ENCODE measurements around the gene TMEM266. TPM values are rescaled to one million over a fixed set of nuclear protein-coding genes. Genes with fewer than 3 reads are reported as not detected.

Gene TMEM266
- total and polyA plus RNA-seq, 5 donors from 2014 or later, result 0.08 to 0.25 (median 0.21) TPM

- H3K4me1 Mint-ChIP-seq, result no peaks in the 10 kb centered on the region
- ATAC-seq (ENCODE audit: low read depth in 2 of 2) (no peak), DNase-seq (no peak)
Observed at GRCh38 chr15:76099388-76099787, 39.6 kb downstream of the TMEM266 start.

DNA sequence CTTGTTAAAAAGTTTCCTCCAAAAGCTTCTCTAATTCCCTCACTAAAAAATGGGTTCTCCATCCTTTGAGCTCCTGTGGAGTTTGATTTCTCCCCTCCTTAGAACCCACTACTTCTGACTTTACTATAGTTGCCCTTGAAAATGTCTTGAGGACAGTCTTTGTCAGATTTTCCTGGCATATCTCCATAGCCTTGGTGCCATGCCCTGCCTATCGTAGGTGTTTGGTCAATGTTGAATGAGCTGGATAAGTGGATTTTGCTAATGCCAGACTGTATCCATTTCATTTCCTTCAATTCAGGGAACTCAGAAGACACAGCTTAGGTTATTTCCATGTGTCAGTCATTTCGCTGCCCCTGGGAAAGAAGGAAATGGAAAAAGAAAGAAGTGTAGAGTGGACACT, 40.6 kb downstream of the TMEM266 start:
- no peaks in the 10 kb centered on the region for H3K4me1 Mint-ChIP-seq
- Histone ChIP-seq H3K9me3 (ENCODE audit: control insufficient read depth in 2 of 2, low read length in 2 of 2) (no peaks in the 10 kb centered on the region), H3K4me3 (ENCODE audit: low read depth, low read length) (no peak overlapping the region), H3K27me3 (ENCODE audit: control insufficient read depth, insufficient read depth, low read length) (peaks cover 7% of the 10 kb centered on the region), H3K36me3 (ENCODE audit: control insufficient read depth, insufficient read depth, low read length) (no peaks in the 10 kb centered on the region), H3K27ac (ENCODE audit: insufficient read depth, low read length, poor library complexity, severe bottlenecking) (no peak overlapping the region), H3K4me1 (ENCODE audit: control insufficient read depth, insufficient read depth, low read length, poor library complexity, severe bottlenecking) (no peaks in the 10 kb centered on the region)
- H3K9me3 Mint-ChIP-seq, result no peaks in the 10 kb centered on the region
- no peak for DNase-seq
- H3K4me3 Mint-ChIP-seq, result no peak overlapping the region
- H3K36me3 Mint-ChIP-seq, result no peaks in the 10 kb centered on the region
- no peak for ATAC-seq (ENCODE audit: low read depth in 2 of 2)
- peaks cover 45% of the 10 kb centered on the region for H3K27me3 Mint-ChIP-seq
- peak overlapping the region in 1 of 3 donors; percentile 7 for H3K27ac Mint-ChIP-seq

More at GRCh38 chr15:76099388-76099787, 39.6 kb downstream of the TMEM266 start:
- Mint-ChIP-seq H3K4me3 (no peak overlapping the region), H3K27ac (no peak overlapping the region), H3K27me3 (peaks cover 42% of the 10 kb centered on the region), H3K9me3 (no peaks in the 10 kb centered on the region), H3K36me3 (no peaks in the 10 kb centered on the region)
- Histone ChIP-seq H3K36me3 (ENCODE audit: control insufficient read depth, insufficient read depth, low read length) (no peaks in the 10 kb centered on the region), H3K9me3 (ENCODE audit: control insufficient read depth in 2 of 2, low read length in 2 of 2) (no peaks in the 10 kb centered on the region), H3K4me3 (ENCODE audit: low read depth, low read length) (no peak overlapping the region), H3K27me3 (ENCODE audit: control insufficient read depth, insufficient read depth, low read length) (peaks cover 7% of the 10 kb centered on the region), H3K4me1 (ENCODE audit: control insufficient read depth, insufficient read depth, low read length, poor library complexity, severe bottlenecking) (no peaks in the 10 kb centered on the region), H3K27ac (ENCODE audit: insufficient read depth, low read length, poor library complexity, severe bottlenecking) (no peak overlapping the region)

- H3K27ac Mint-ChIP-seq, result no peak overlapping the region
- H3K27me3 Mint-ChIP-seq, result peaks cover 43% of the 10 kb centered on the region
- H3K27ac ChIP-seq (ENCODE audit: insufficient read depth, low read length, poor library complexity, severe bottlenecking), result no peak overlapping the region
- no peaks in the 10 kb centered on the region for H3K4me1 Mint-ChIP-seq
- H3K4me3 Mint-ChIP-seq, result no peak overlapping the region
- no peak for DNase-seq
- no peaks in the 10 kb centered on the region for H3K9me3 Mint-ChIP-seq
- H3K36me3 ChIP-seq (ENCODE audit: control insufficient read depth, insufficient read depth, low read length), result no peaks in the 10 kb centered on the region
- no peak overlapping the region for H3K4me3 ChIP-seq (ENCODE audit: low read depth, low read length)
- no peaks in the 10 kb centered on the region for H3K4me1 ChIP-seq (ENCODE audit: control insufficient read depth, insufficient read depth, low read length, poor library complexity, severe bottlenecking)
- H3K36me3 Mint-ChIP-seq, result no peaks in the 10 kb centered on the region
- H3K9me3 ChIP-seq (ENCODE audit: control insufficient read depth in 2 of 2, low read length in 2 of 2), result no peaks in the 10 kb centered on the region
- H3K27me3 ChIP-seq (ENCODE audit: control insufficient read depth, insufficient read depth, low read length), result peaks cover 7% of the 10 kb centered on the region
- ATAC-seq (ENCODE audit: low read depth in 2 of 2), result no peak
Observed at GRCh38 chr15:76101655-76102054, 41.9 kb downstream of the TMEM266 start.

GRCh38 chr15:76105391-76105790, 45.6 kb downstream of the TMEM266 start:
- Mint-ChIP-seq H3K27me3 (peaks cover 22% of the 10 kb centered on the region), H3K9me3 (no peaks in the 10 kb centered on the region), H3K36me3 (no peaks in the 10 kb centered on the region), H3K4me1 (no peaks in the 10 kb centered on the region), H3K4me3 (no peak overlapping the region), H3K27ac (no peak overlapping the region)
- Histone ChIP-seq H3K36me3 (ENCODE audit: control insufficient read depth, insufficient read depth, low read length) (no peaks in the 10 kb centered on the region), H3K27me3 (ENCODE audit: control insufficient read depth, insufficient read depth, low read length) (peaks cover 7% of the 10 kb centered on the region), H3K4me3 (ENCODE audit: low read depth, low read length) (no peak overlapping the region), H3K27ac (ENCODE audit: insufficient read depth, low read length, poor library complexity, severe bottlenecking) (no peak overlapping the region), H3K9me3 (ENCODE audit: control insufficient read depth in 2 of 2, low read length in 2 of 2) (no peaks in the 10 kb centered on the region), H3K4me1 (ENCODE audit: control insufficient read depth, insufficient read depth, low read length, poor library complexity, severe bottlenecking) (no peaks in the 10 kb centered on the region)
- DNase-seq (no peak), ATAC-seq (ENCODE audit: low read depth in 2 of 2) (no peak)

DNA sequence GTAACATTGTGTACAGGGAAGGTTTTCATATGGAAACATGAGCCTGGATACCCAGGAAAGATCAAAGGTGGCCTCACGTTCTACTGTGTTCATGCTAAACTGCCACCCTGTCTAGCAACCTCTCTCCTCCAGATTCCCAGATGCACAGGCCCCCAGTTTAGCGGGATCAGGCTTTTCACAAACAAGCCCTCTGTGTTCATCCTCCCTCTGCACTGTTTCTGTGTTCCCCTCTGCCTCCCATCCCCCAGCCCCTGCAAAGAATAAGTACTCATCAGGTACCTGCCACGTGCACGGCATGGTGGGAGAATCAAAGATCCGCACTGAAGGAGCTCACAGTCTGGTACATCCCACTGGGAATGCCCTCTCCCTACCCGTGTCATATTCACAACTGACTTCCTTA, 46.1 kb downstream of the TMEM266 start:
- Mint-ChIP-seq H3K27me3 (peaks cover 19% of the 10 kb centered on the region), H3K4me1 (no peaks in the 10 kb centered on the region), H3K4me3 (no peak overlapping the region), H3K9me3 (no peaks in the 10 kb centered on the region), H3K36me3 (no peaks in the 10 kb centered on the region), H3K27ac (peak overlapping the region in 1 of 3 donors; percentile 26)
- H3K27me3 ChIP-seq (ENCODE audit: control insufficient read depth, insufficient read depth, low read length), result peaks cover 7% of the 10 kb centered on the region
- H3K4me1 ChIP-seq (ENCODE audit: control insufficient read depth, insufficient read depth, low read length, poor library complexity, severe bottlenecking), result no peaks in the 10 kb centered on the region
- H3K27ac ChIP-seq (ENCODE audit: insufficient read depth, low read length, poor library complexity, severe bottlenecking), result no peak overlapping the region
- H3K36me3 ChIP-seq (ENCODE audit: control insufficient read depth, insufficient read depth, low read length), result no peaks in the 10 kb centered on the region
- no peaks in the 10 kb centered on the region for H3K9me3 ChIP-seq (ENCODE audit: control insufficient read depth in 2 of 2, low read length in 2 of 2)
- ATAC-seq (ENCODE audit: low read depth in 2 of 2), result no peak
- H3K4me3 ChIP-seq (ENCODE audit: low read depth, low read length), result no peak overlapping the region
- no peak for DNase-seq

GRCh38 chr15:76107169-76107568, 47.4 kb downstream of the TMEM266 start:
- Mint-ChIP-seq H3K4me3 (no peak overlapping the region), H3K27me3 (peaks cover 15% of the 10 kb centered on the region), H3K36me3 (no peaks in the 10 kb centered on the region), H3K27ac (no peak overlapping the region), H3K4me1 (no peaks in the 10 kb centered on the region), H3K9me3 (no peaks in the 10 kb centered on the region)
- DNase-seq (no peak), ATAC-seq (ENCODE audit: low read depth in 2 of 2) (no peak)
- no peak overlapping the region for H3K4me3 ChIP-seq (ENCODE audit: low read depth, low read length)
- no peaks in the 10 kb centered on the region for H3K9me3 ChIP-seq (ENCODE audit: control insufficient read depth in 2 of 2, low read length in 2 of 2)
- no peak overlapping the region for H3K27ac ChIP-seq (ENCODE audit: insufficient read depth, low read length, poor library complexity, severe bottlenecking)
- H3K4me1 ChIP-seq (ENCODE audit: control insufficient read depth, insufficient read depth, low read length, poor library complexity, severe bottlenecking), result no peaks in the 10 kb centered on the region
- H3K36me3 ChIP-seq (ENCODE audit: control insufficient read depth, insufficient read depth, low read length), result no peaks in the 10 kb centered on the region
- peaks cover 3% of the 10 kb centered on the region for H3K27me3 ChIP-seq (ENCODE audit: control insufficient read depth, insufficient read depth, low read length)

GRCh38 chr15:76108021-76108723, 48.4 kb downstream of the TMEM266 start:
- ATAC-seq (ENCODE audit: low read depth in 2 of 2) (no peak), DNase-seq (no peak)
- H3K9me3 Mint-ChIP-seq, result no peaks in the 10 kb centered on the region
- H3K27ac ChIP-seq (ENCODE audit: insufficient read depth, low read length, poor library complexity, severe bottlenecking), result no peak overlapping the region
- peaks cover 9% of the 10 kb centered on the region for H3K27me3 Mint-ChIP-seq
- H3K4me3 ChIP-seq (ENCODE audit: low read depth, low read length), result no peak overlapping the region
- H3K4me1 ChIP-seq (ENCODE audit: control insufficient read depth, insufficient read depth, low read length, poor library complexity, severe bottlenecking), result no peaks in the 10 kb centered on the region
- no peaks in the 10 kb centered on the region for H3K36me3 ChIP-seq (ENCODE audit: control insufficient read depth, insufficient read depth, low read length)
- H3K4me1 Mint-ChIP-seq, result no peaks in the 10 kb centered on the region
- no peak overlapping the region for H3K4me3 Mint-ChIP-seq
- H3K36me3 Mint-ChIP-seq, result no peaks in the 10 kb centered on the region
- no peak overlapping the region for H3K27ac Mint-ChIP-seq
- no peaks in the 10 kb centered on the region for H3K27me3 ChIP-seq (ENCODE audit: control insufficient read depth, insufficient read depth, low read length)
- H3K9me3 ChIP-seq (ENCODE audit: control insufficient read depth in 2 of 2, low read length in 2 of 2), result no peaks in the 10 kb centered on the region

- no peaks in the 10 kb centered on the region for H3K36me3 Mint-ChIP-seq
- H3K9me3 Mint-ChIP-seq, result no peaks in the 10 kb centered on the region
- Histone ChIP-seq H3K27me3 (ENCODE audit: control insufficient read depth, insufficient read depth, low read length) (no peaks in the 10 kb centered on the region), H3K4me1 (ENCODE audit: control insufficient read depth, insufficient read depth, low read length, poor library complexity, severe bottlenecking) (no peaks in the 10 kb centered on the region), H3K27ac (ENCODE audit: insufficient read depth, low read length, poor library complexity, severe bottlenecking) (no peak overlapping the region), H3K36me3 (ENCODE audit: control insufficient read depth, insufficient read depth, low read length) (no peaks in the 10 kb centered on the region), H3K9me3 (ENCODE audit: control insufficient read depth in 2 of 2, low read length in 2 of 2) (no peaks in the 10 kb centered on the region), H3K4me3 (ENCODE audit: low read depth, low read length) (no peak overlapping the region)
- ATAC-seq (ENCODE audit: low read depth in 2 of 2) (no peak), DNase-seq (no peak)
- no peaks in the 10 kb centered on the region for H3K4me1 Mint-ChIP-seq
- H3K27ac Mint-ChIP-seq, result no peak overlapping the region
- H3K27me3 Mint-ChIP-seq, result peaks cover 9% of the 10 kb centered on the region
- H3K4me3 Mint-ChIP-seq, result no peak overlapping the region
Observed at GRCh38 chr15:76109046-76109445, 49.3 kb downstream of the TMEM266 start.
